GM21526 (cell line): ENCODE results near the gene AFMID.
"Not testable (repeated sequence)": the region's sequence is repeated elsewhere in the genome, so short reads cannot be mapped to it uniquely, and the experiment has no call there.

Source experiments
- ATAC-seq: cut with Tn5 transposase; IDR thresholded peaks from one replicate; pipeline ENCODE4 v1.9.1; 2021; ENCODE audit warnings: moderate library complexity; ENCODE audit not compliant: unreplicated experiment, low FRiP score

Gene AFMID

GRCh38 chr17:78219396-78220150, 32.4 kb downstream of the AFMID start:
- ATAC-seq, result no peak

DNA sequence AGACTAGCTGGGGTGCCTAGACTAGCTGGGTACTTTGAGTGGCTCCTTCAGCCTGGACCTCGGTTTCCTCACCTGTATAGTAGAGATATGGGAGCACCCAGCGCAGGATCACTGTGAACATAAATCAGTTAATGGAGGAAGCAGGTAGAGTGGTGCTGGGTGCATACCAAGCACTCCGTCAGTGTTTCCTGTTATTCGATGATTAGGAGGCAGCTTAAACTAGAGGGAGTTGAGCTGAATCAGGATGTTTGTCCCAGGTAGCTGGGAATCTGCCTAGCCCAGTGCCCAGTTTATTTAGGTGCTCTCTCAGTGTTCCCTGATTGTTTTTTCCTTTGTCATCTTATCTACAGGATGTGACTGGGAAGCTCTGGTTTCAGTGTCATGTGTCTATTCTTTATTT, 35.9 kb downstream of the AFMID start:
- ATAC-seq, result no peak

DNA sequence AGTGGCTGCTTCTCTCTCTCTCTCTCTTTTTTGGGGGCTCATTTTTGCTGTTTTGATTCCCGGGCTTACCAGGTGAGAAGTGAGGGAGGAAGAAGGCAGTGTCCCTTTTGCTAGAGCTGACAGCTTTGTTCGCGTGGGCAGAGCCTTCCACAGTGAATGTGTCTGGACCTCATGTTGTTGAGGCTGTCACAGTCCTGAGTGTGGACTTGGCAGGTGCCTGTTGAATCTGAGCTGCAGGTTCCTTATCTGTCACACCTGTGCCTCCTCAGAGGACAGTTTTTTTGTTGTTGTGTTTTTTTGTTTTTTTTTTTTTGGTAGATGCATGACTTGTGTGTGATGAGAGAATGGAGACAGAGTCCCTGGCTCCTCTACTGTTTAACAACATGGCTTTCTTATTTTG, 36.6 kb downstream of the AFMID start:
- no peak for ATAC-seq

- ATAC-seq, result no peak
These were observed 37.3 kb downstream of the AFMID start for GRCh38 chr17:78224231-78225087.

- no peak for ATAC-seq
These were observed 38.1 kb downstream of the AFMID start for GRCh38 chr17:78225088-78225865.

DNA sequence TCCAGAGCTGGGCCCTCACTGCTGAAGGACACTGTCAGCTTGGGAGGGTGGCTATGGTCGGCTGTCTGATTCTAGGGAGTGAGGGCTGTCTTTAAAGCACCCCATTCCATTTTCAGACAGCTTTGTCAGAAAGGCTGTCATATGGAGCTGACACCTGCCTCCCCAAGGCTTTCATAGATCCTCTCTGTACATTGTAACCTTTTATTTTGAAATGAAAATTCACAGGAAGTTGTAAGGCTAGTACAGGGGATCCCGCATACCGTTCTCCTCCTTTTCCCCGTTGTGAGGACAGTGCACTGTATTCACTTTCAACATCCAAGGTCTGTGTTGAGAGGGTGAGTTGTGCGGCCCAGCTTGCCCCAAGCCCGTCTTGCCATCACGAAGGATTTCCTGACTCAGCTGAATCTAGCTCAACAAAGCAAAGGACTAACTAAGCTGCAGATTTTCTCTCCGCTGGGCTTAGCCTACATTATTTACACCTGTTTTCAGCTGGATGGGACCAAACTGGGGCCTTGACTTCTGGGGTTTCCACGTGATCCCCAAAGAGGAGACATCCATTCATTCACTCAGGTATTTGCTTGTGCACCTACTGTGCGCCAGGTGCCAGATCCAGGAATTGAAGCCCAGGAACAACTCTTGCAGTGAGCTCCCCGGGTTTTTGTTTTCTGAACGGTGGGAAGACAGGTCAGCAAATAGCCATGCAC, 39.0 kb downstream of the AFMID start:
- ATAC-seq, result no peak

DNA sequence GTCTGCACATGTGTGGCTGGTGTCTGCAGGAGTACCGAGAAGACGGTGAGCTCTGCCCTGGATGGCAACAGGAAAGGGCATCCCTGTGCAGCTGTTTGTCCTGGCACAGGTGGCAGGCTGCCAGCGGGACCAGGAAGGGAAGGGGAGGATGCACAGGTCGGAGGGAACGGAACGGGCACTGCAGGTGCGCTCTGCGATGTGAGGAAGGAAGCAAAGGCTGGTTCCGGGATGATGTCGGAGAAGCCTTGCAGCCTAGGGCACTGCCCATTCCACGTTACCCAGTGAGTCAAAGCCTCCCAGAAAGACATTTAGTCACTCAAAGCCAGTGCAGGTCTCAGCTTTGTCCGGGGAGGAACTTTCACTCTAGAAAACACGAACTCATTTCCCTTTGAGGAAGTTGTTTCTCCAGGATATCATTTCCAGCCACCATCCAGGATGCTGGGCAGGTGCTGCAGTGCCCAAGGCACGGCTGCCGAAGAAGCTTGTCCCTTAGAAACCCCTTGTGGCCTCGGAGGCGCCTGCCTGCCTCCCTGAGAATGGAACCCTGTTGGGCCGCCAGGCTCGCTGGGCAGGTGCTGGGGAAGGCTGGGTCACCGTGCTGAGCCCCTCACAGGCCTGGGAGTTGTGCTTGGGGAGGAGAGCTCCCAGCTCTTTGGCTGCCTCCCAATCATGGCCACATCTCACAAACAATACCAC, 39.7 kb downstream of the AFMID start:
- no peak for ATAC-seq

DNA sequence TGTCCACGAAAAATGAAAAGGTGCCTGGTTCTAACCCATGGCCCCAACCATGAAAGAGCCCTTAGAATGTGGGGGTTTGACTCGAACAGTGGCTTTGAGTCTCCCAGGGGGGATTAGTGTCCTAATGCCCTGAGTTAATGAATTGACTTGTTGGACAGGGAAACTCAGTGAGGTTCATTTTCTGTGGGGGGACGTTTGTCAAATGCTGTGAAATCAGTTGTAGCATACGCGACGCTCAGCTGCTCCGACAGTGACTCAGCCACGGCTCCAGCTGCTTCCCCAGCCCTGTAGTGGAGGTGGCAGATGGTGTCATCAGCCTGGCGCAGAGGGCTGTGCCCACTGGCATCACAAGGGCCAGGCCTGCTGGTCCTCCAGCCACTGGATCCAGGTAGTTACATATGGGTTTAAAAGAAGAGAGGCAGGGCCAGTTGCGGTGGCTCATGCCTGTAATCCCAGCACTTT, 40.3 kb downstream of the AFMID start:
- ATAC-seq, result no peak

- ATAC-seq, result no peak
These were observed 41.0 kb downstream of the AFMID start for GRCh38 chr17:78228176-78228575.

DNA sequence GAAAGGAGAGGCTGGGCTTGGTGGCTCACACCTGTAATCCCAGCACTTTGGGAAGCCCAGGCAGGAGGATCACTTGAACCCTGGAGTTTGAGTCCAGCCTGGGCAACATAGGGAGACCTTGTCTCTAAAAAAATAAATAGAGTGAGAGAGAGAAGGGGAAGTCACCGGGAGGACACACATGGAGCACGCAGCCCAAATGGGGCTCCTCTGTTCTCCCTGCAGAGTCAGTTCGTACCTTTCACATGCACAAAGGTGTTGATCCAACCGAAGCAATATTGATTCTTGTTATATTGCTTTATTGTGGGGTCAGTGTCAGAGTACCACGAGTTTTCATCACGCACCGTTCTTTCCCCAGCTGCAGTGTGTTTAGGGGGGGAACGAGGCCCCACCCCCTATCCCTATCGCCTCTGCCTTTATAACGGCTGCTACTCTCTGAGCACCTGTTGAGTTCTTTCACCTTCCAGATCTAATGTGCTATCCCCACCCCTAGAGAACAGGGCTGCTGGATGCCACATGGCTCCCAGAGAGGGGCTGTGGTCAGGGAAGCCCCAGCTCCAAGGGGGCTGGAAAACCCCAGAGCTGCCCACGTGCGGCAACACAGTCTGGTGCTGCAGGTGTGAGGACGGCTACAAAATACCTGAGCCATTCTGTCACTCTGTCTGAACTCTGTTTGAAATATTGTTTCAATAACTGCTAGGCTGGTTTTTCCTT, 43.2 kb downstream of the AFMID start:
- no peak for ATAC-seq

DNA sequence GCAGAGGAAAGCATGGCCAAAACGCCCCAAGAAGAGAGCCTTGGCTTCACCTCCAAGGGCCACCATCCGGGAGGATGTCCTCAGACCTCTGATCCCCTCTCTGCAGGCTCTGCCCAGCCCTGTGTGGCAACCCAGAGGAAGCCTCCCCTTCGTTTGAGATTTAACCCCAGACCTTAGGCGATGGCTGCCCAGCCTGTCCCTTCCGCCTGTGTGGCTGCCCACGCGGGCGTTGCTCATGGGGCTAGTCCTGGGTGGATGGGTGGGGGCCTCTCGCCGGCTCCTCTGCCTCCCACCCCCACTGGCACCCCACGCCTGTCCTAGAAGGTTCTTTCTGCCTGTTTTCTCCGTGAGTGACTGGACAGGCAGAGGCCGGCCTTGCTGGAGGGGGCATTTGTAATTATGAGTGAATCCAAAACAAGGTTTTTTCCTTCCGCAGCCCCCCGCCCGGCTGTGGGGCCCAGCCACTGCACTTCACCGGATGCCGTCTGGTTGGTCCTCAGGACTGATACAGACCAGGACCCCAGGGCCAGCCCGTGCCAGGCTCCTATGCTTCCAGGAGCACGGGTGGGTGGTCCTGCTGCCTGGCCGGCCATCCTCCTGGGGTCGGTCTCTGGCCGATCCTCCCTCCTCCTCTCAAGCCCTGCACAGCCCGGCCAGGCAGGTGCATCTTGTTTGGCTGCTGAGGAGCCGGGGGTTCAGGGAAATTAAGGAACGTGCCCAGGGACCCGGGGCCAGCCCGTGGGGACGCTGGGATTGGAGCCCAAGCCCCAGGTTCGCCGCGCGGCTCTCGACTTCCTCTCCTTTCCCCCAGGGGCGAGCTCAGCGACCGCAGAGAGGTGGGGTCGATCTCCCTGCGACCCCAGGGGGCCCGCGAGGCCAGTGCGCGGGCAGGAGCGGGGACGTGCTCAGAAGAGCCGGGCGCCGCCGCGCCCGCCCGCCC, 44.1 kb downstream of the AFMID start, which contains the start of gene TMEM235:
TSS of gene TMEM235 (plus strand) at position 636 of the 940 bp plus-strand sequence. CDS start 393 bp downstream, outside the sequence.
- no peak for ATAC-seq

GRCh38 chr17:78231991-78232858, 45.1 kb downstream of the AFMID start:
- no peak for ATAC-seq

- ATAC-seq, result no peak
These were observed 45.7 kb downstream of the AFMID start for GRCh38 chr17:78232859-78233173.

DNA sequence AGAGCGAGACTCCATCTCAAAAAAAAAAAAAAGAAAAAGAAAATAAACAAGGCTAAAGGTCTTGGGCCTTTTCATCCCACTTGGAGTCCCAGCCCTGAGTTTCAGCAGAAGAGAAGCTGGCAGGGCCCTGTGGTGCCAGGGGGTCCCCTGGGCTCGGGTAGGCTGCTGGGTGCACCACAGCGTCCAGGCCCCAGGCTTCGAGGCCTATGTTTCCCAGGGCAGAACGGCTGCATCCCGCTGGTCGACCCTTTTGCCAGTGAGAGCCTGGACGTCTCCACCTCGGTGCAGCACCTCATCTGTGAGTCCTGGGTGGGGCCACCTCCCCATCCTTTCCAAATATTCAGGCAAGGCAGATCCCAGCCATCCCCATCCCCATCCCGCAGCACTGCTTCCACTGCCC, 46.5 kb downstream of the AFMID start:
- ATAC-seq, result no peak

DNA sequence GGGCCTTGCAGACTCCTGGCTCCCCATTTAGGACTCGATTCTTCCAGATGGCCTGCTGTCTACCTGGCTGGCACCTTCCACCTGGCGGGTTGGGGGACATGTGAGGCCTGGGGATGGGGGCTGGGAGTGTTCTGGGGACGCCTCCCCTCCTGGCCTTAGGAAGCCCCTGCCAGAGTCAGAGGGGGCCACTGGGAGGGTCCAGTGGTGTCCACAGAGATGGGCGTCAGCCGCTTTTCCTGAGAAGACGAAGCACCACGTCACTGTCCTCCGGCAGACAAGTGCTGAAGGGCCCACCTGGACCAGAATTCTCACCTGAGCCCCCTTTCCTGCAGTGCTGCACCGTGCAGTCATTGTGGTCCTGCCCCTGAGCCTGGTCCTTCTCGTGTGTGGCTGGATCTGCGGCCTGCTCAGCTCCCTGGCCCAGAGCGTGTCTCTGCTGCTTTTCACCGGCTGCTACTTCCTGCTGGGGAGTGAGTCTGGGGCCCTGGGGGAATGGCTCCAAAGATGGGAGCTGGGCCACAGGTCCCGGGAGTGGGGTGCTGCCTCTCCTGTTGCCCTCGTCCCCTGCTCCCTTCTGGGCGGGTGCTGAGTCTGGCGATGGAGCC, 47.2 kb downstream of the AFMID start:
- ATAC-seq, result no peak

DNA sequence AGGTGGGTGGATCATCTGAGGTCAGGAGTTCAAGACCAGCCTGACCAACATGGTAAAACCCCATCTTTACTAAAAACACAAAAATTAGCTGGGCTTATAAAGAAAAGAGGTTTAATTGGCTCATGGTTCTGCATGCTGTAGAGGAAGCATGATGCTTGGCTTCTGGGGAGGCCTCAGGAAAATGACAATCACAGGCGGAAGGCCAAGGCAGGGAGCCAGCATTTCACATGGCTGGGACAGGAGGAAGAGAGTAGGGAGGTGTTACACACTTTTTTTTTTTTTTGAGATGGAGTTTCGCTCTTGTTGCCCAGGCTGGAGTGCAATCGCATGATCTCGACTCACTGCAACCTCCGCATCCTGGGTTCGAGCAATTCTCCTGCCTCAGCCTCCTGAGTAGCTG, 47.9 kb downstream of the AFMID start:
- ATAC-seq, result not testable (repeated sequence)

DNA sequence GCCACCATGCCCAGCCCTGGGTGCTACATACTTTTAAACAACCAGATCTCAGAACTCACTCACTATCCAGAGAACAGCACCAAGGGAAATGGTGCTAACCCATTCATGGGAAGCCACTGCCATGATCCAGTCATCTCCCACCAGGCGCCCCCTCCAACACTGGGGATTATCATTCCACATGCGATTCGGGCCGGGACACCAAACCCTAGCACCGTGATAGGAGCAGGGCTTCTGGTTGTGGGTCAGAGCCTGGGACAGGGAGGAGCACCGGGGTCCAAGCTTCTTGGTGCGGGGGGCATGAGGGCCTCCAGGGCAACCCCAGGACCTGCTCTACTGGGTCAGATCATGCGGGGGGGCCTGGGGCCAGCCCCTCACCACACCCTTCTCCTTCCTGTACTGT, 48.7 kb downstream of the AFMID start:
- no peak for ATAC-seq
